ENCODE measurements around the gene PSD2.

The PSD2 gene

GRCh38 chr5:139763930-139764791, 31.4 kb upstream of the PSD2 start:
- DNase-seq: no peak

GRCh38 chr5:139764886-139765408, 30.7 kb upstream of the PSD2 start:
- DNase-seq: no peak

- DNase-seq: peak; percentile 90
Observed at GRCh38 chr5:139765409-139766217, 30.0 kb upstream of the PSD2 start.

- no peak for DNase-seq
Observed at GRCh38 chr5:139767960-139768359, 27.6 kb upstream of the PSD2 start.

GRCh38 chr5:139768807-139769465, 26.7 kb upstream of the PSD2 start:
- DNase-seq: peak; percentile 43

- DNase-seq: no peak
Observed at GRCh38 chr5:139769477-139769876, 26.1 kb upstream of the PSD2 start.

GRCh38 chr5:139770722-139771121, 24.9 kb upstream of the PSD2 start:
- no peak for DNase-seq

GRCh38 chr5:139772089-139772791, 23.4 kb upstream of the PSD2 start:
- no peak for DNase-seq

GRCh38 chr5:139772927-139773690, 22.5 kb upstream of the PSD2 start:
- DNase-seq: peak; percentile 24

GRCh38 chr5:139774980-139775661, 20.5 kb upstream of the PSD2 start:
- DNase-seq: peak; percentile 93

- no peak for DNase-seq
Observed at GRCh38 chr5:139775872-139776271, 19.7 kb upstream of the PSD2 start.

- DNase-seq: no peak
Observed at GRCh38 chr5:139776861-139777260, 18.7 kb upstream of the PSD2 start.

GRCh38 chr5:139783436-139783965, 12.1 kb upstream of the PSD2 start:
- DNase-seq: no peak

GRCh38 chr5:139784488-139784887, 11.1 kb upstream of the PSD2 start:
- no peak for DNase-seq

- no peak for DNase-seq
Observed at GRCh38 chr5:139787257-139787567, 8.4 kb upstream of the PSD2 start.

GRCh38 chr5:139787568-139788293, 7.9 kb upstream of the PSD2 start:
- peak; percentile 88 for DNase-seq

- DNase-seq: no peak
Observed at GRCh38 chr5:139788294-139788910, 7.2 kb upstream of the PSD2 start.

GRCh38 chr5:139789116-139789844, 6.3 kb upstream of the PSD2 start:
- no peak for DNase-seq

GRCh38 chr5:139789845-139790189, 5.8 kb upstream of the PSD2 start:
- DNase-seq: no peak

Measured in suppressor macrophage treated with lipopolysaccharide for 4 hours (primary cell).